Stromal cell of bone marrow (primary cell): ENCODE data around the gene PROK2.

Experiments
- DNase-seq: peaks from one replicate; pipeline ENCODE4 v3.0.0-alpha.2; 2012; ENCODE audit warnings: low read depth

Gene PROK2

GRCh38 chr3:71734881-71735280 lies 50.1 kb downstream of the PROK2 start:
- no peak for DNase-seq

GRCh38 chr3:71733319-71733718 lies 51.6 kb downstream of the PROK2 start:
- DNase-seq: no peak

GRCh38 chr3:71732637-71733036 lies 52.3 kb downstream of the PROK2 start:
- DNase-seq: no peak

GRCh38 chr3:71728632-71729342 lies 56.2 kb downstream of the PROK2 start:
- DNase-seq: no peak

GRCh38 chr3:71726146-71726545 lies 58.8 kb downstream of the PROK2 start:
- no peak for DNase-seq

GRCh38 chr3:71725271-71725991 lies 59.5 kb downstream of the PROK2 start, which contains the start of gene EIF4E3:
Gene EIF4E3, minus strand, starts transcription at chr3:71725402. Its CDS starts 35 bp downstream, at chr3:71725367.
- no peak for DNase-seq

GRCh38 chr3:71724584-71725270 lies 60.2 kb downstream of the PROK2 start:
- no peak for DNase-seq

- no peak for DNase-seq
Measured at GRCh38 chr3:71724171-71724453, 60.8 kb downstream of the PROK2 start.

- DNase-seq: no peak
Measured at GRCh38 chr3:71723452-71724170, 61.3 kb downstream of the PROK2 start.

- no peak for DNase-seq
Measured at GRCh38 chr3:71722693-71723092, 62.3 kb downstream of the PROK2 start.
